HepG2 (cell line): Measurements from ENCODE around the gene FIBIN. TPM values are rescaled to one million over a fixed set of nuclear protein-coding genes. Genes with fewer than 3 reads are reported as not detected.

Source experiments
- ATAC-seq: fragments of 200-7000 bp; cut with Tn5 transposase; 3 replicates; pipeline ENCODE4 v1.9.1; 2020; ENCODE audit warnings: mild to moderate bottlenecking, moderate library complexity
- BruUV-seq: library from RNA; stranded (reverse); fragments of 400-500 nt; replicated peaks from 2 replicates; lab custom pipeline; 2021; lab: Mats Ljungman, UMichigan
- CTCF ChIA-PET: fragments of 300-600 bp; formaldehyde crosslinking; extraction: SDS; loops from one replicate; lab custom pipeline; 2021; ENCODE audit warnings: low total read pairs, inconsistent platforms, low intra/inter-chr PET ratio; lab: Yijun Ruan, JAX
- POLR2A ChIA-PET: fragments of 350-600 bp; sonication (Branson Sonifier 250); formaldehyde crosslinking; loops from one replicate; lab custom pipeline; 2020; ENCODE audit warnings: antibody characterized with exemption, inconsistent platforms; lab: Yijun Ruan, JAX
- DNase-seq: peaks from one replicate; pipeline ENCODE4 v3.0.0-alpha.2; 2015; ENCODE audit warnings: low spot score
- FAIRE-seq: peaks from 3 replicates; lab custom pipeline; 2011; peaks lifted over from hg19 to GRCh38; lab: Jason Lieb, UNC
- H2AFZ ChIP-seq: one replicate; pipeline ENCODE4 v1.6.1; 2011; ENCODE audit warnings: low read length, inconsistent platforms
- H3K27ac ChIP-seq: fragments of 300-600 bp; 3 replicates; pipeline ENCODE4 v1.8.0; 2011; ENCODE audit warnings: mixed run types, mild to moderate bottlenecking, mixed read lengths, low read length, inconsistent platforms; ENCODE audit not compliant: insufficient read depth; ENCODE audit errors: extremely low read length
- H3K27me3 ChIP-seq, 2 experiments: fragments of 200-600 bp in 1 of 2; 2 replicates in 1 of 2; 3 replicates in 1 of 2; pipeline versions ENCODE4 v1.6.0 to v1.8.0; 2011; ENCODE audit warnings: low read length in 2 of 2, mild to moderate bottlenecking in 2 of 2, moderate library complexity in 2 of 2, inconsistent platforms in 1 of 2; ENCODE audit not compliant: insufficient read depth in 2 of 2, control insufficient read depth in 1 of 2
- H3K36me3 ChIP-seq, 2 experiments: fragments of 200-600 bp in 1 of 2; replicated peaks in 1 of 2; 2 replicates in 1 of 2; 3 replicates in 1 of 2; pipeline versions ENCODE4 v1.5.1 to v1.8.0; 2011; ENCODE audit warnings: low read length in 2 of 2, inconsistent platforms in 1 of 2; ENCODE audit not compliant: insufficient read depth in 2 of 2, control insufficient read depth in 1 of 2
- H3K4me1 ChIP-seq: 2 replicates; pipeline ENCODE4 v1.5.1; 2012; ENCODE audit warnings: low read length, inconsistent platforms; ENCODE audit not compliant: insufficient read depth
- H3K4me2 ChIP-seq: 2 replicates; pipeline ENCODE4 v1.6.0; 2011; ENCODE audit warnings: low read depth, low read length, inconsistent platforms
- H3K4me3 ChIP-seq, 3 experiments: fragments of 200-600 bp in 1 of 3; sonication (generic), shearing (Covaris generic) in 1 of 3; replicated peaks in 1 of 3; 2 replicates each; pipeline ENCODE4 v1.5.1; 2011 to 2016; ENCODE audit warnings: low read length in 3 of 3, inconsistent platforms in 2 of 3, low read depth in 2 of 3, mild to moderate bottlenecking in 2 of 3, control low read depth in 1 of 3, mixed read lengths in 1 of 3; ENCODE audit not compliant: insufficient read depth in 1 of 3
- H3K79me2 ChIP-seq: one replicate; pipeline ENCODE4 v1.6.1; 2011; ENCODE audit warnings: low read length, inconsistent platforms; ENCODE audit not compliant: insufficient read depth
- H3K9ac ChIP-seq: 2 replicates; pipeline ENCODE4 v1.6.0; 2011; ENCODE audit warnings: mild to moderate bottlenecking, low read depth, low read length, inconsistent platforms; ENCODE audit not compliant: insufficient read depth
- H3K9me3 ChIP-seq: 2 replicates; pipeline ENCODE4 v1.5.1; 2012; ENCODE audit warnings: mild to moderate bottlenecking, low read length
- H4K20me1 ChIP-seq: 2 replicates; pipeline ENCODE4 v1.6.0; 2011; ENCODE audit warnings: inconsistent platforms, mild to moderate bottlenecking, low read length, moderate library complexity; ENCODE audit not compliant: insufficient read depth
- BHLHE40 ChIP-seq: IDR thresholded peaks from 2 replicates; pipeline ENCODE4 v1.6.1; 2011; ENCODE audit warnings: low read length, improper control_type of control experiment
- DNMT3B ChIP-seq: conservative IDR thresholded peaks from 2 replicates; pipeline ENCODE4 v1.6.1; 2016; ENCODE audit warnings: missing biosample characterization, control low read depth
- RARA ChIP-seq: IDR thresholded peaks from 2 replicates; pipeline ENCODE4 v1.6.1; 2016; ENCODE audit warnings: missing genetic modification reagents, missing compliant biosample characterization
- ZFYVE20 ChIP-seq: sonication (generic); formaldehyde crosslinking; IDR thresholded peaks from 2 replicates; pipeline ENCODE4 v1.8.0; 2023; ENCODE audit warnings: low read depth, mild to moderate bottlenecking, moderate library complexity, missing genetic modification reagents, borderline replicate concordance
- ZMYM3 ChIP-seq: sonication (generic); formaldehyde crosslinking; IDR thresholded peaks from 2 replicates; pipeline ENCODE4 v1.5.1; 2020; ENCODE audit warnings: mild to moderate bottlenecking, missing genetic modification reagents
- WGBS: methylation state at CpG from one replicate; pipeline ENCODE4 v1.1.6; 2017; ENCODE audit warnings: low lambda C conversion rate; 5-methylcytosine and 5-hydroxymethylcytosine counted together
- in situ Hi-C: cut with HindIII; loops from 2 replicates; pipeline ENCODE4 v1.10.0; 2017; ENCODE audit warnings: low pct_unique_long_range_greater_than_20kb; ENCODE audit not compliant: extremely low pct_ligation_motif_present
- intact Hi-C: fragments of 100-400 bp; cut with micrococcal nuclease; formaldehyde crosslinking; loops from one replicate; pipeline ENCODE4 v1.10.0; 2022; ENCODE audit not compliant: unreplicated experiment
- polyA plus RNA-seq, 8 experiments: library from polyadenylated mRNA; depleted of rRNA in 3 of 8; stranded (reverse) in 7 of 8; unstranded in 1 of 8; fragments of >200 nt; fragmentation: Illumina TruSeq in 4 of 8; extraction: Trizol in 4 of 8; gene quantifications; 2 replicates each; pipeline versions ENCODE4 v1.2.1 to v1.2.3, GENCODE V29; 2011 to 2016; ENCODE audit warnings: low read depth in 4 of 8, missing spikeins in 1 of 8, mixed read lengths in 1 of 8; ENCODE audit not compliant: insufficient read depth in 1 of 8
- total RNA-seq, 5 experiments: library from RNA; depleted of rRNA; stranded (reverse); fragments of >200 nt; fragmentation: Illumina TruSeq; extraction: Trizol; gene quantifications; 2 replicates each; pipeline ENCODE4 v1.2.3, GENCODE V29; 2016; ENCODE audit warnings: low read depth in 1 of 5
- TF ChIP-seq, protein P1 (sequence below): sonication (generic); formaldehyde crosslinking; IDR thresholded peaks from 2 replicates; pipeline ENCODE4 v1.5.0; 2020; ENCODE audit warnings: mild to moderate bottlenecking, missing genetic modification reagents
- TF ChIP-seq, protein P2 (sequence below): sonication (generic); formaldehyde crosslinking; conservative IDR thresholded peaks from 2 replicates; pipeline ENCODE4 v1.8.0; 2022; ENCODE audit warnings: missing genetic modification reagents
- TF ChIP-seq, protein P3 (sequence below): sonication (generic); formaldehyde crosslinking; IDR thresholded peaks from 2 replicates; pipeline ENCODE4 v1.5.0; 2020; ENCODE audit warnings: missing genetic modification reagents
- TF ChIP-seq, protein P4 (sequence below): sonication (generic); formaldehyde crosslinking; IDR thresholded peaks from 2 replicates; pipeline ENCODE4 v1.4.0; 2020; ENCODE audit warnings: missing genetic modification reagents; ENCODE audit errors: not compliant biosample characterization
- TF ChIP-seq, protein P5 (sequence below), 2 experiments: sonication (generic) in 1 of 2; formaldehyde crosslinking in 1 of 2; IDR thresholded peaks; 2 replicates each; pipeline versions ENCODE4 v1.5.1 to v1.6.1; 2011 to 2020; ENCODE audit warnings: borderline replicate concordance in 1 of 2, low read depth in 1 of 2, low read length in 1 of 2, mild to moderate bottlenecking in 1 of 2, missing genetic modification reagents in 1 of 2, moderate library complexity in 1 of 2
- TF ChIP-seq, protein P6 (sequence below), 2 experiments: sonication (generic) in 1 of 2; formaldehyde crosslinking in 1 of 2; IDR thresholded peaks; 2 replicates each; pipeline versions ENCODE4 v1.4.0 to v1.6.1; 2018 to 2020; ENCODE audit warnings: missing genetic modification reagents in 2 of 2, borderline replicate concordance in 1 of 2, low read depth in 1 of 2, mild to moderate bottlenecking in 1 of 2, missing biosample characterization in 1 of 2

FIBIN gene
- total and polyA plus RNA-seq, 2 of the 13 experiments (the other 11 are each of a cell fraction or from before 2014, with no cell fraction given), result not detected

DNA sequence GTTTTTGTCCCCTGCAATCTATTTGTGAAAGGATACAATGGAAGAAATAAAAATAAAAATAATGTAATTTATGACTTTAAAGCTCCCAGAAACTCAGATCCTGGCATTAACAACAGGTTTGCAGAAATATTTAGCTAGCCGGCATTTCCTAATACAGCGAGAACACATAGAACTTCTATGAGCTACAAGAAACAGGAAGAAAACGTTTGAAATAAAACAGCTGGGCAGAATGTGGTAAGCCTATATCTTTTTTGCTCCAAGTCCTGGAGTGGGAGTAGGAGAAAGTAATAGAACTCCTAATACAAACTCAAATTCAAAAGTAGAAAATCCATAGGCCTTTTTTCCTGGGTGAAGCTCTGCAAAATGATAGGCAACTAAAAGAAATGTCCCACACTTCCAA lies 29.6 kb upstream of the FIBIN start:
- no peak for FAIRE-seq
- CTCF ChIA-PET, result no interaction called here
- no TSS peak for BruUV-seq
- WGBS, result 65% methylated on average over 3 of the region's 3 CpGs
- no peak overlapping the region for H3K27ac ChIP-seq
- H3K36me3 ChIP-seq, result no peaks in the 10 kb centered on the region
- no peak for DNase-seq
- intact Hi-C loops, result no loop called here
- H3K79me2 ChIP-seq, result no peaks in the 10 kb centered on the region
- no peak overlapping the region for H3K9ac ChIP-seq
- no peaks in the 10 kb centered on the region for H3K4me1 ChIP-seq
- POLR2A ChIA-PET, result no interaction called here
- no peaks in the 10 kb centered on the region for H3K9me3 ChIP-seq
- no peaks in the 10 kb centered on the region for H4K20me1 ChIP-seq
- H3K4me3 ChIP-seq, result no peak overlapping the region
- no peak for ATAC-seq
- H3K4me2 ChIP-seq, result no peak overlapping the region
- H2AFZ ChIP-seq, result no peak overlapping the region
- in situ Hi-C loops, result no loop called here
- H3K27me3 ChIP-seq, result no peaks in the 10 kb centered on the region
- TF ChIP-seq, protein P1, sequence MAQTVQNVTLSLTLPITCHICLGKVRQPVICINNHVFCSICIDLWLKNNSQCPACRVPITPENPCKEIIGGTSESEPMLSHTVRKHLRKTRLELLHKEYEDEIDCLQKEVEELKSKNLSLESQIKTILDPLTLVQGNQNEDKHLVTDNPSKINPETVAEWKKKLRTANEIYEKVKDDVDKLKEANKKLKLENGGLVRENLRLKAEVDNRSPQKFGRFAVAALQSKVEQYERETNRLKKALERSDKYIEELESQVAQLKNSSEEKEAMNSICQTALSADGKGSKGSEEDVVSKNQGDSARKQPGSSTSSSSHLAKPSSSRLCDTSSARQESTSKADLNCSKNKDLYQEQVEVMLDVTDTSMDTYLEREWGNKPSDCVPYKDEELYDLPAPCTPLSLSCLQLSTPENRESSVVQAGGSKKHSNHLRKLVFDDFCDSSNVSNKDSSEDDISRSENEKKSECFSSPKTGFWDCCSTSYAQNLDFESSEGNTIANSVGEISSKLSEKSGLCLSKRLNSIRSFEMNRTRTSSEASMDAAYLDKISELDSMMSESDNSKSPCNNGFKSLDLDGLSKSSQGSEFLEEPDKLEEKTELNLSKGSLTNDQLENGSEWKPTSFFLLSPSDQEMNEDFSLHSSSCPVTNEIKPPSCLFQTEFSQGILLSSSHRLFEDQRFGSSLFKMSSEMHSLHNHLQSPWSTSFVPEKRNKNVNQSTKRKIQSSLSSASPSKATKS (CRISPR knock-in tag), result no peak
- TF ChIP-seq, protein P2, sequence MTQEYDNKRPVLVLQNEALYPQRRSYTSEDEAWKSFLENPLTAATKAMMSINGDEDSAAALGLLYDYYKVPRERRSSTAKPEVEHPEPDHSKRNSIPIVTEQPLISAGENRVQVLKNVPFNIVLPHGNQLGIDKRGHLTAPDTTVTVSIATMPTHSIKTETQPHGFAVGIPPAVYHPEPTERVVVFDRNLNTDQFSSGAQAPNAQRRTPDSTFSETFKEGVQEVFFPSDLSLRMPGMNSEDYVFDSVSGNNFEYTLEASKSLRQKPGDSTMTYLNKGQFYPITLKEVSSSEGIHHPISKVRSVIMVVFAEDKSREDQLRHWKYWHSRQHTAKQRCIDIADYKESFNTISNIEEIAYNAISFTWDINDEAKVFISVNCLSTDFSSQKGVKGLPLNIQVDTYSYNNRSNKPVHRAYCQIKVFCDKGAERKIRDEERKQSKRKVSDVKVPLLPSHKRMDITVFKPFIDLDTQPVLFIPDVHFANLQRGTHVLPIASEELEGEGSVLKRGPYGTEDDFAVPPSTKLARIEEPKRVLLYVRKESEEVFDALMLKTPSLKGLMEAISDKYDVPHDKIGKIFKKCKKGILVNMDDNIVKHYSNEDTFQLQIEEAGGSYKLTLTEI (CRISPR knock-in tag), result no peak
- TF ChIP-seq ZMYM3 (CRISPR knock-in tag) (no peak), RARA (CRISPR knock-in tag) (no peak), ZFYVE20 (CRISPR knock-in tag) (no peak), DNMT3B (CRISPR knock-in tag) (no peak), BHLHE40 (no peak)
- TF ChIP-seq, protein P3, sequence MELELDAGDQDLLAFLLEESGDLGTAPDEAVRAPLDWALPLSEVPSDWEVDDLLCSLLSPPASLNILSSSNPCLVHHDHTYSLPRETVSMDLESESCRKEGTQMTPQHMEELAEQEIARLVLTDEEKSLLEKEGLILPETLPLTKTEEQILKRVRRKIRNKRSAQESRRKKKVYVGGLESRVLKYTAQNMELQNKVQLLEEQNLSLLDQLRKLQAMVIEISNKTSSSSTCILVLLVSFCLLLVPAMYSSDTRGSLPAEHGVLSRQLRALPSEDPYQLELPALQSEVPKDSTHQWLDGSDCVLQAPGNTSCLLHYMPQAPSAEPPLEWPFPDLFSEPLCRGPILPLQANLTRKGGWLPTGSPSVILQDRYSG (CRISPR knock-in tag), result no peak
- TF ChIP-seq, protein P4, sequence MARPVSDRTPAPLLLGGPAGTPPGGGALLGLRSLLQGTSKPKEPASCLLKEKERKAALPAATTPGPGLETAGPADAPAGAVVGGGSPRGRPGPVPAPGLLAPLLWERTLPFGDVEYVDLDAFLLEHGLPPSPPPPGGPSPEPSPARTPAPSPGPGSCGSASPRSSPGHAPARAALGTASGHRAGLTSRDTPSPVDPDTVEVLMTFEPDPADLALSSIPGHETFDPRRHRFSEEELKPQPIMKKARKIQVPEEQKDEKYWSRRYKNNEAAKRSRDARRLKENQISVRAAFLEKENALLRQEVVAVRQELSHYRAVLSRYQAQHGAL (CRISPR knock-in tag), result no peak
- TF ChIP-seq, protein P5, sequence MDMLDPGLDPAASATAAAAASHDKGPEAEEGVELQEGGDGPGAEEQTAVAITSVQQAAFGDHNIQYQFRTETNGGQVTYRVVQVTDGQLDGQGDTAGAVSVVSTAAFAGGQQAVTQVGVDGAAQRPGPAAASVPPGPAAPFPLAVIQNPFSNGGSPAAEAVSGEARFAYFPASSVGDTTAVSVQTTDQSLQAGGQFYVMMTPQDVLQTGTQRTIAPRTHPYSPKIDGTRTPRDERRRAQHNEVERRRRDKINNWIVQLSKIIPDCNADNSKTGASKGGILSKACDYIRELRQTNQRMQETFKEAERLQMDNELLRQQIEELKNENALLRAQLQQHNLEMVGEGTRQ (IDR thresholded peaks at IDR 0.05; ENCODE audit: low read depth, low read length), result no peak
- TF ChIP-seq, protein P5 (CRISPR knock-in tag; IDR thresholded peaks at IDR 0.05; ENCODE audit: borderline replicate concordance), result no peak
- TF ChIP-seq, protein P6, sequence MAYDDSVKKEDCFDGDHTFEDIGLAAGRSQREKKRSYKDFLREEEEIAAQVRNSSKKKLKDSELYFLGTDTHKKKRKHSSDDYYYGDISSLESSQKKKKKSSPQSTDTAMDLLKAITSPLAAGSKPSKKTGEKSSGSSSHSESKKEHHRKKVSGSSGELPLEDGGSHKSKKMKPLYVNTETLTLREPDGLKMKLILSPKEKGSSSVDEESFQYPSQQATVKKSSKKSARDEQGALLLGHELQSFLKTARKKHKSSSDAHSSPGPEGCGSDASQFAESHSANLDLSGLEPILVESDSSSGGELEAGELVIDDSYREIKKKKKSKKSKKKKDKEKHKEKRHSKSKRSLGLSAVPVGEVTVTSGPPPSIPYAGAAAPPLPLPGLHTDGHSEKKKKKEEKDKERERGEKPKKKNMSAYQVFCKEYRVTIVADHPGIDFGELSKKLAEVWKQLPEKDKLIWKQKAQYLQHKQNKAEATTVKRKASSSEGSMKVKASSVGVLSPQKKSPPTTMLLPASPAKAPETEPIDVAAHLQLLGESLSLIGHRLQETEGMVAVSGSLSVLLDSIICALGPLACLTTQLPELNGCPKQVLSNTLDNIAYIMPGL (CRISPR knock-in tag; IDR thresholded peaks at IDR 0.05; ENCODE audit: borderline replicate concordance in 1 of 2, low read depth in 1 of 2), result no peak
